Common myeloid progenitor, CD34-positive (primary cell): ENCODE results near the gene TENM3.

Experiments
- CTCF ChIA-PET: fragments of 350-600 bp; sonication (Branson Sonifier 250); formaldehyde crosslinking; loops from one replicate; lab custom pipeline; 2021; ENCODE audit warnings: antibody characterized with exemption; lab: Charles Lee
- POLR2A ChIA-PET: fragments of 350-600 bp; sonication (Branson Sonifier 250); formaldehyde crosslinking; loops from one replicate; lab custom pipeline; 2021; ENCODE audit warnings: antibody characterized with exemption; lab: Charles Lee
- DNase-seq, 3 donors: peaks; one replicate each; pipeline versions ENCODE4 v3.0.0 to v3.0.0-alpha.2; 2013
- H3K27ac ChIP-seq, 2 experiments: 1 replicate in 1 of 2; 2 replicates in 1 of 2; pipeline ENCODE4 v1.7.0; 2013; ENCODE audit warnings: inconsistent platforms in 2 of 2, low read length in 2 of 2, mild to moderate bottlenecking in 2 of 2, low read depth in 1 of 2, moderate library complexity in 1 of 2; ENCODE audit not compliant: severe bottlenecking in 2 of 2, insufficient read depth in 1 of 2, poor library complexity in 1 of 2
- H3K27me3 ChIP-seq, 5 experiments: replicated peaks in 2 of 5; 1 replicate in 3 of 5; 2 replicates in 2 of 5; pipeline versions ENCODE4 v1.6.1 to v1.7.0; 2013; ENCODE audit warnings: low read length in 4 of 5, mild to moderate bottlenecking in 2 of 5, moderate library complexity in 2 of 5, inconsistent platforms in 1 of 5; ENCODE audit not compliant: insufficient read depth in 5 of 5, control insufficient read depth in 4 of 5
- H3K36me3 ChIP-seq, 4 experiments: 1 replicate in 2 of 4; 2 replicates in 2 of 4; pipeline versions ENCODE4 v1.6.1 to v1.7.0; 2013; ENCODE audit warnings: low read length in 3 of 4, control low read depth in 1 of 4, mild to moderate bottlenecking in 1 of 4; ENCODE audit not compliant: control insufficient read depth in 4 of 4, insufficient read depth in 4 of 4
- H3K4me1 ChIP-seq, 4 experiments: 1 replicate in 3 of 4; 2 replicates in 1 of 4; pipeline versions ENCODE4 v1.6.1 to v1.7.1; 2013; ENCODE audit warnings: low read length in 3 of 4, mild to moderate bottlenecking in 3 of 4, control low read depth in 1 of 4, inconsistent platforms in 1 of 4, moderate library complexity in 1 of 4; ENCODE audit not compliant: control insufficient read depth in 4 of 4, insufficient read depth in 4 of 4; ENCODE audit errors: control extremely low read depth in 1 of 4
- H3K4me3 ChIP-seq, 7 experiments: 1 replicate in 4 of 7; 2 replicates in 3 of 7; pipeline versions ENCODE4 v1.5.1 to v1.7.0; 2013; ENCODE audit warnings: mild to moderate bottlenecking in 7 of 7, low read length in 6 of 7, moderate library complexity in 6 of 7, inconsistent platforms in 2 of 7, low read depth in 2 of 7, control low read depth in 1 of 7; ENCODE audit not compliant: insufficient read depth in 4 of 7, control insufficient read depth in 1 of 7; ENCODE audit errors: extremely low read depth in 1 of 7
- H3K9me3 ChIP-seq, 5 experiments: 1 replicate in 4 of 5; 2 replicates in 1 of 5; pipeline versions ENCODE4 v1.6.1 to v1.7.1; 2013; ENCODE audit warnings: low read length in 4 of 5, mild to moderate bottlenecking in 2 of 5, inconsistent platforms in 1 of 5, low read depth in 1 of 5, moderate library complexity in 1 of 5; ENCODE audit not compliant: control insufficient read depth in 4 of 5, insufficient read depth in 2 of 5; ENCODE audit errors: control extremely low read depth in 1 of 5
- WGBS: methylation state at CpG from one replicate; pipeline ENCODE4 v1.1.5; 2013; ENCODE audit not compliant: insufficient coverage; 5-methylcytosine and 5-hydroxymethylcytosine counted together

The TENM3 gene

GRCh38 chr4:182804131-182804530, 560.9 kb downstream of the TENM3 start:
- ChIA-PET POLR2A (no interaction called here), CTCF (no interaction called here)
- H3K4me3 ChIP-seq: no peak overlapping the region
- peaks cover 0 to 35% (median 22%) of the 10 kb centered on the region in 4 experiments for H3K4me1 ChIP-seq
- H3K36me3 ChIP-seq: no peaks in the 10 kb centered on the region
- 95% methylated on average over 6 of the region's 8 CpGs for WGBS
- peaks cover 0 to 11% (median 5%) of the 10 kb centered on the region in 5 experiments for H3K9me3 ChIP-seq
- no peak for DNase-seq
- no peak overlapping the region for H3K27ac ChIP-seq
- peaks cover 0 to 9% (median 0%) of the 10 kb centered on the region in 5 experiments for H3K27me3 ChIP-seq

- Histone ChIP-seq H3K27ac (no peak overlapping the region), H3K36me3 (no peaks in the 10 kb centered on the region), H3K9me3 (peaks cover 0 to 8% (median 0%) of the 10 kb centered on the region in 5 experiments), H3K4me3 (peak overlapping the region in 1 of 7 experiments; percentile 2), H3K4me1 (peaks cover 0 to 47% (median 31%) of the 10 kb centered on the region in 4 experiments), H3K27me3 (peaks cover 0 to 9% (median 0%) of the 10 kb centered on the region in 5 experiments)
- WGBS: 82% methylated on average over 9 of the region's 9 CpGs
- ChIA-PET POLR2A (no interaction called here), CTCF (interaction anchor here (0.6 to 1.6 kb wide), 7 partner anchors 9 to 1219 kb away, joined by 3 to 4 read pairs (median 3); no protein-coding TSS in a partner anchor)
- no peak for DNase-seq
These were observed 562.1 kb downstream of the TENM3 start for GRCh38 chr4:182805321-182805720.

DNA sequence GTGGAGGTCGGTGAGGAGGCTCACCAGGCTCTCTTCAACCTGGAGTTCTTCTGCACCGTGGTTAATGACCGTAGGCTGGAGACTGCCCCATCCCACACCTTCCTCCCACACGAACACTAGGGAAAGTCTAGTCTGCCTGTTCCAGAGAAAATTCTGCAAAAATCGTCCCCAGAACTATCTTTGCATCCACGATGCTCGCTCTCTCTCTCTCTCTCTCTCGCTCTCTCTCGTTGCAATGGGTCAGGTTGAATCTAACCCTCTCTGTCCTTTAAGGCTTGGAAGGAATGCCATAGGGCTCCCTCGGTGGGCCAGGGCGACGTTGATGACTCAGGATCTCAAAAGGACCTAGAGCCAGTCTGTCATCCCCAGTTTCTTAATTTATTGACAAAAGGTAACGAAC, 562.5 kb downstream of the TENM3 start:
- CTCF ChIA-PET: interaction anchor here (0.6 to 1.6 kb wide), 8 partner anchors 10 to 1220 kb away, joined by 3 to 4 read pairs (median 3); no protein-coding TSS in a partner anchor

DNA sequence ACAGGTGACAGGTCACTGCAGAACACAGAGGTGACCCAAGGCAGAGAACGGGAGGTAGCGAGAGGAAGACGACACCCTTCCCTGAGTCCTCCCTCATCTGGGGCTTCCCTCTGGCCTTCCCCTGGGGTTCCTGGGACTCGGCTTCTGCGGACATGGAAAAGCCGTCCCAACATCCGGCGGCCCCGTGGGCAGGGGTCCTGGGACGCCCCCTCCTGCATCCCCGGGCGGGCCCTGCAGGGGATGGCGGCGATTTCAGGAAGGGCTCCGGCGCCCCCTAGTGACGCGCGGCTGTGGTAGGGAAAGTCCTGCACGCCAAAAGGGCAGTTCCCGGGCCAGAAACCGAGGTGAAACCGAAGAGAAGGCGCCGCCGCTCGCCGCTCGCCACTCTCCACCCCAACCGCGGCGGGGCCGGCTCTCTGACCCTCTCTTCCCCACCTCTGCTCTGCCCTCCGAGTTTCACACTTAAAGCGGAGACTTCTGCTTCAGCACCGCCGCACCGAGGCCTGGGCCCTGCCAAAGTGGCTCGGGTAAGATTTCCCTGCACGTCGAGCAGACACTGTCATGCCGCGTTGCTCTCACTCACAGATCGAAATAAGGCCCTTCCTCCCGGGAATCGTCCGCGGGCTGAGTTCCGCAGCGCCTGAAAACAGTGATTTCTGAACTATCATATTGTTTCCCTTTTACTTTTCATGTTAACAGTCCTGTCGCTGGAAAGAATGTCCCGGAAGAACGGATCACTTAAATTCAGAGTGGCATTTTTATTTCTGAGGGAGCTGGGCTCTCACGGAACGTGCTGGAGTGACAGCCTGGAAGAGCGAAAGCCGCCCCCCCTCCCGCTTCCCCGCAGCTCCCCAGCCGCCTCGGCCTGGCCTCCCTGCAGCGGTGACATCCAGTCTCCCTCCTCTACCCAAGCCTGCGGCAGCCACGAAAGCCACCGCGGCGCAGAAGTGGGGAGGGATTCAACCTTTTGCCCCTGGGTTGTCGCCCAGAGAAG, 563.4 kb downstream of the TENM3 start:
- CTCF ChIA-PET: interaction anchor here (0.6 to 1.6 kb wide), 7 partner anchors 11 to 1221 kb away, joined by 3 to 4 read pairs (median 3); no protein-coding TSS in a partner anchor
- Histone ChIP-seq H3K4me1 (peaks cover 0 to 49% (median 32%) of the 10 kb centered on the region in 4 experiments), H3K9me3 (peaks cover 0 to 8% (median 2%) of the 10 kb centered on the region in 5 experiments), H3K27me3 (peaks cover 0 to 9% (median 0%) of the 10 kb centered on the region in 5 experiments), H3K4me3 (peak overlapping the region in 6 of 7 experiments; percentile 1 to 70 (median 47)), H3K27ac (peak overlapping the region in 1 of 2 experiments; percentile 19), H3K36me3 (no peaks in the 10 kb centered on the region)
- WGBS: 21% methylated on average over 45 of the region's 68 CpGs
- DNase-seq: peak; percentile 71 to 82 (median 75)
- POLR2A ChIA-PET: no interaction called here

More for the DNA sequence above, 562.5 kb downstream of the TENM3 start:
- no peak for DNase-seq
- 80% methylated on average over 12 of the region's 13 CpGs for WGBS
- Histone ChIP-seq H3K9me3 (peaks cover 0 to 8% (median 0%) of the 10 kb centered on the region in 5 experiments), H3K4me3 (peak overlapping the region in 1 of 7 experiments; percentile 2), H3K4me1 (peaks cover 0 to 49% (median 32%) of the 10 kb centered on the region in 4 experiments), H3K36me3 (no peaks in the 10 kb centered on the region), H3K27ac (no peak overlapping the region), H3K27me3 (peaks cover 0 to 9% (median 0%) of the 10 kb centered on the region in 5 experiments)
- POLR2A ChIA-PET: no interaction called here

DNA sequence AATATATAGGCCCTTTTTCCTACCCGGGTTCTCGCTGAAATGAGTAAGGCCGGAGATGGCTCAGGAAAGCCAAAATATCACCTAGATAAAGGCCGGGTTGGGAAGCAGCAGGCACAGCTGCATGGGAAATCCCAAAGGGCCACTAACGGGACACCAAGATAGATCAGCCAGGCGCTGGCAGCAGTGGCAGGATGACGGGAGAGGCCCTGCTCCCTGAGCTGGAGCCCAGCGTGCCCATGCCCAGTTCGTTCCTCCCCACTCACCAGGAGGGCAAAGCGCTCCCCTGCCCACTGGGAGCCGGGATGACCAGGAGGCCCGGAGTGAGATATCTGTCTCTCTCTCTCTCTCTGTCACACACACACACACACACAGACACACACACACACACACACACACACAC, 564.1 kb downstream of the TENM3 start:
- Histone ChIP-seq H3K4me3 (peak overlapping the region in 2 of 7 experiments; percentile 67 to 70), H3K9me3 (peaks cover 0 to 8% (median 5%) of the 10 kb centered on the region in 5 experiments), H3K27ac (peak overlapping the region in 1 of 2 experiments; percentile 19), H3K36me3 (no peaks in the 10 kb centered on the region), H3K27me3 (peaks cover 0 to 9% (median 0%) of the 10 kb centered on the region in 5 experiments), H3K4me1 (peaks cover 0 to 49% (median 32%) of the 10 kb centered on the region in 4 experiments)
- WGBS: 76% methylated on average over 9 of the region's 12 CpGs
- ChIA-PET POLR2A (no interaction called here), CTCF (interaction anchor here (1.6 kb wide), 1 partner anchor 58 kb away, joined by 4 read pairs; no protein-coding TSS in a partner anchor)
- no peak for DNase-seq

DNA sequence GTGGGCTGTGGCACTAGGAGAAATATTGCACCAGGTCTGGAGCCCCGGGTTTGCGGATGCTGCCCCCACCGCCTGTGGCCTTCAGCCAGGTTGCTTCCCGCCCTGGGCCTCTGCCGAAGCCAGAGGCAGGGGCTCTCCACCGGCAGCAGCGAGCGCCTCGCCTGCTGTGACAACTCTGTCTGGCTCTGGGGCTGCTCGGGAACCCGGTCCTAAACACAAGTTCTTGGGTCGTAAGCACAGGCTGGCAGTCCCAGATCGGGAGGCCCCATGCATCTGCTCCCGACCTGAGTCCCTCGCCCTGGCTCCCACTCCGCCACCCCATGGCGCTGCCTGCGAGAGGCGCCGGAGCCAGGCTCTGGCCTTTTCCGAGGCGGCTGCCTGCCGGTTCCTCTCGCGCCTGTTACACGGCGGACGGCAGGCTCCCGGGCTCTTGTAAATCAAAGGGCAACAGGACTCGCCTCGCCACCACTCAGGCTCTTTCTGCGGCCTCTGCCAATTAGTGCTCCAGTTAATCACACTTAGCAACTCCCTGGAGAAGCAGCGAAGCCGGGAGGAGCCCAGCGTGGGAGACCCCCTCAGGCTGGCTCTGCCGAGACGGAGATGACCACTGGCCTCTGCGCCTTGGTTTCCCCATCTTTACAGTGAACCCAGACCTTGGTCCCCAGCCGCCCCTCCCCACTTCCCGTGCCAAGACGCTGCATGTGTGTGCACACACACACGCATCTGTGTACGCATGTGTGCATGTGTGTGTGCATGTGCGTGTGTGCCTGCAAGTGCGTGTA, 564.8 kb downstream of the TENM3 start:
- Histone ChIP-seq H3K4me1 (peaks cover 0 to 49% (median 32%) of the 10 kb centered on the region in 4 experiments), H3K4me3 (peak overlapping the region in 1 of 7 experiments; percentile 20), H3K27me3 (peaks cover 0 to 9% (median 0%) of the 10 kb centered on the region in 5 experiments), H3K36me3 (no peaks in the 10 kb centered on the region), H3K27ac (no peak overlapping the region), H3K9me3 (peaks cover 0 to 8% (median 5%) of the 10 kb centered on the region in 5 experiments)
- peak in 2 of 3 donors; percentile 45 to 68 for DNase-seq
- 80% methylated on average over 41 of the region's 45 CpGs for WGBS
- CTCF ChIA-PET: interaction anchor here (1.4 kb wide), 1 partner anchor 114 kb away, joined by 4 read pairs; no protein-coding TSS in a partner anchor
- POLR2A ChIA-PET: no interaction called here
